GM12892 (cell line): ENCODE results near the gene GBA2.

Source experiments
- POLR2A ChIP-seq: IDR thresholded peaks from 2 replicates; pipeline ENCODE4 v1.6.1; 2011; ENCODE audit warnings: low read depth, low read length, control low read depth
- POLR2AphosphoS5 ChIP-seq: IDR thresholded peaks from 2 replicates; pipeline ENCODE4 v1.6.1; 2011; ENCODE audit warnings: low read depth, low read length, control low read depth

- TF ChIP-seq POLR2A = no peak
- TF ChIP-seq POLR2AphosphoS5 = no peak
These were observed 31.7 kb downstream of the GBA2 start for GRCh38 chr9:35717132-35717870.
